NCI-H1105 (cell line): ENCODE results near the gene KCNAB1.
"Not testable (repeated sequence)": the region's sequence is repeated elsewhere in the genome, so short reads cannot be mapped to it uniquely, and the experiment has no call there.

Experiments used
- DNase-seq: peaks from one replicate; lab custom pipeline; 2025; lab: John Stamatoyannopoulos, UW

The KCNAB1 gene

DNA sequence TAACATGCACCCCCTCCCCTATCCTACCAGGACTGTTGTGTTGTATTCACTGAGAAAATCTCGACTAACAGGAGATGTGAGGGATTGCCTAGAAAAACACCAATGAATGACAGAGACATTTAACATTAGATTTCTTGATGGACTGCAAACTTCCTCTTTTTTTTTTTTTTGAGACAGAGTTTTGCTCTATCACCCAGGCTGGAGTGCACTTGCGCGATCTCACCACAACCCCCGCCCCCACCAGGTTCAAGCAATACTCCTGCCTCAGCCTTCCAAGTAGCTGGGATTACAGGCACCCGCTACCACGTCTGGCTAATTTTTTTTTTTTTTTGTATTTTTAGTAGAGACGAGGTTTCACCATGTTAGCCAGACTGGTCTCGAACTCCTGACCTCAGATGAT, 17.0 kb downstream of the KCNAB1 start:
- not testable (repeated sequence) for DNase-seq

DNA sequence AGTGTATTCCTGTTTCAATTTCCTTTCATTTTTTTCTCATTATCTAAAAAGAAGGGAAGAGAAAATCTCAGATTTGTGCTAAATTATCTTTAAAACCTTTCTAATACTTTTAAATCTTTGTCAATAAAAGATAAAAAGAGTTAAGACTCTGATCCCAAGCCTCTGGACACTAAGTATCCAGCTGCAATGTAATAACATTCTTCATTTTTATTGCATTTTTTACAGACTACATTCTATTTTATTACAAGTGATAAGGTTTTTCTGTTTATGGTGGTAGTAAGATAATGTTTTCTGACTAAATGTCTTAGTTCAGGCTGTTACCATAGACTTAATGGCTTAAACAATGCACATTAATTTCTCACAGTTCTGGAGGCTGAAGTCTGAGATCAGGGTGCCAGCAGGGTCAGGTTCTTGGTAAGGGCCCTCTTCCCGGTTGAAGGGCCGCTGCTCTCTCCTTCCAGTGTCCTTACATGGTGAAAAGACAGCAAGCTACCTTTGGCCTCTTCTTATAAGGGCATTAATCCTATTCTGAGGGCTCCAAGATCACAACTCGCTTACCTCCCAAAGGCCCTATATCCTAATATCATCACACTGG, 19.7 kb downstream of the KCNAB1 start:
- no peak for DNase-seq

DNA sequence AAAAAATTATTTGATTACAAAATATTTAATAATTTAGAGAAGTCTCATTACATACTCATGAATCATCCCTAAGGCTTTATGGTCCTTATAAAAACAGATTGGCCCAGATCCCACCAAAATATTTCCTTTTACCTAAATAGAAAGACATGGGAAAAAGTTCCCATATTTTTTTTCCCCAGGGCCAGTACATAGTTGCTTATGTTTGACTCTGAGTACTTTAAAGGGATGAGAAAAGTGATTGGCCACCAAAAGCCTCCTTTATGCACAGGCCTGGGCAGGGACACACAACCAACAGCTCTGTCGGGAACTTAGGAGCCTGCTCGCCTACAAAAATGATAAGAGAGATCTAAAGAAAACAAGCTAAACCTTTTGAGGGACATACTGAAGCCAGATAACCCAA, 22.3 kb downstream of the KCNAB1 start:
- no peak for DNase-seq

DNA sequence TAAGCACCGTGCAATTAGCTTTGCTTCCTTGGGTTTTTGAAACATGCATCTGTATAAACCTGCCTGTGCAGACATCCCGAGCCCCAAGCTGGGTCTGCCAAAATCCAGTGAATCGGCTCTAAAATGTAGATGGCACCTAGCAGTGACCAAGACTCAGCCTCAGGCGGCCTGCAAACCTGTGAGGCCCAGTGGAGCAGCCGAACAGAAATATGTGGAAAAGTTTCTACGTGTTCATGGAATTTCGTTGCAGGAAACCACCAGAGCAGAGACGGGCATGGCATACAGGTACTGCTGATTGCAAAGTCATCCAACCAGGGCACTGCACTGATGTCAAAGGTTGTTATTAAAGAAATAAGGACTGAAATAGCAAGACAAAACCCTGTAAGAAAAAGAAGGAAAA, 22.8 kb downstream of the KCNAB1 start:
- no peak for DNase-seq

DNA sequence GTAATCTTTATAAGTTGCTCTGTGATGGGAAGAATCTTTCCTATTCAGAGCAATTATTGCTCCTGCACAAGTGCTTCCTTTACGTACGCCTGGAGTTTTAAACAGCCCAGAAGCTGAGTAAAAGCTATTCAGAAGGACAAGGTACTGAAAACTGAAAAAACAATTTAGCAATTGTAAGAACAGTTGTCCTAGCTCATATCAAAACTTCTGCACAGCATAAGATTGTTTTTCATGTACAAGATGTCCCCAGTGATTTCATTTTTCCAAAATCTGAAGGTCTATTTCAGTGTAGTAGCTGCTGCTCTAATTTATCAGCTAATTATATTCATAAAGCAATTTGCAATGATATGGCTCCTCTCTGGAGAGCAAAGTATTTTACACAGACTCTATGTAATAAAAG, 23.7 kb downstream of the KCNAB1 start:
- DNase-seq, result no peak

DNA sequence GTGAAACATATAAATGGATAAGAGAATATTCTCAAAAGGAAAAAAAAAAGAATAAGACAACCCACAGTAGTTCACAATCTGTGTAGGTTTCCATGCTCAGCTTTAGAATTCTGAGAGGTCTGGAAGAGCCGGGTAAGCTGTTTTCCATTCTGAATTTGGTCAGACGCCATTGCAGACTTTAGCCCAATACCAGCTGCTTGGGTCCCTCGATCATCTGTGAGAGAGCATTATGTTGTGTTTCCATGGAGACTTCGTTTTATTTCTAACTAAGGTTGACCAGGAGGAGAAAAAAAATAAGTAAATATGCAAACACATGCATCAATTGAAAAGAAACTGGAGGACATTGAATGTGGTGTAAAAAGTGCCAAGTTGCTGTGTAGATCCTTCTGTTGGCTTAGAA, 25.5 kb downstream of the KCNAB1 start:
- no peak for DNase-seq

DNA sequence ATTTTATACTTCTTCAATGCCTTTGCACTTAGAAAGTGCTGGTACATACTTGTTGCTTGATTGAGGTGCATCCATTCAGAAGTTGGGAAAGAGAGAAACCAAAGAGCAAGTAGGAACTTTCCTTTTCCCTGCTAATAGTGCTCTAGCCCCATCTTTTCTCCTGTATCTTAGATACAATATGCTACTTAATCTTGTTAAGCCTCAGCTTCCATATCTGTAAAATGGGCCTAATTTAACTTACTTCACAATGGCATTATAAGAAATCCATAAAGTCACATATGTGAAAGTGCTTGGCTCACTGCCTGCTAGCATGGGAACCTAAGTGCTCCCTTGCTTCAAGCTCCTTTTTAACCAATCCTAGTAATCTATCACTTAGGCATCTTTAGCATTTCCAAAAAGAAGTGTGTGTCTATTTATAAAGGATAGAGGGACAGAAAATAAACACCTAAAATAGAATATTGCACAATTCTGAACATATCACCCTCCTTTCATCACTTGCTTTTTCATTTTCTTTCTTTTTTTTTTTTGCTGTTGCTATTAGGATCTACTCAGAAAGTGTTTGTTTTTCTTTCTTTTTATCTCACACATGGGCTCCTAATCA, 28.1 kb downstream of the KCNAB1 start:
- no peak for DNase-seq

DNA sequence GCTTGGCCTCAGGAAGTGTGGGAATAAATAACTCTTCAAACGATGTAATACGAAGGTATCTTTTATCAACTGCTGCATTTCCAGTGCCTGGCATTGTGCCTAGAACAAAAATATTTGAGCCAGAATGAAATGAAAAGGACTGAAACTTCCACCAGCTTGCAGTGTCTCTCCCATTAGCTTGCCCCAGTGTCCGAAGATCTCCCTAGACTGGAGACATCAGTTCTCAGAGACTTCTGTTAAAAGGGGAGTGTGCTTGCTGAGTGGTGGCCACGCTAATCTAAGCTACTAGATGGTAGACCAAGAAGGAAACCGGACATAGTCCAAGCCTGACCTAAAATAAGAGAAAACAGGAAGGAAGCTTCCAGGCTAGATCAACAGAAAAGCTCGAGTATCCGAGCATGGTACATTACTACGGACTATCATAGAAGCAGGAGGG, 28.6 kb downstream of the KCNAB1 start:
- no peak for DNase-seq

DNA sequence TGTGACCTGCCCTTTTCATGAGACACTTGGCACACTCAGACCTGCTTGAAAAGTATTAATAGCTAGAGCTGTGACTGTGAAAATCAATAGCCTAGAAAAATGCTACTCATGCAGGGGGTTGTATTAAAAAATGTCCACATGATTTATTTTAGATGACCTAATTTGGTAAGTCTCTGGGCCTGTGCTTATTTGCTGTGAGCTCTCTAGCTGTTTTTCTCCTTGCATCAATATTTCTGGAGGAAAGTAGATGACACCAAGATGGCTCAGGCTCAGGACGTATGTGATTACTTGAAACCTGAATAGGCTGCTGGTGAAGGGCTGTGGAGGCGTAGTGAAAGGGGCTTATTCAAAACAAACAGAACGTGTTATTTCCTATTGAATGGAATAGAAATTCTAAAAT, 29.5 kb downstream of the KCNAB1 start:
- no peak for DNase-seq

DNA sequence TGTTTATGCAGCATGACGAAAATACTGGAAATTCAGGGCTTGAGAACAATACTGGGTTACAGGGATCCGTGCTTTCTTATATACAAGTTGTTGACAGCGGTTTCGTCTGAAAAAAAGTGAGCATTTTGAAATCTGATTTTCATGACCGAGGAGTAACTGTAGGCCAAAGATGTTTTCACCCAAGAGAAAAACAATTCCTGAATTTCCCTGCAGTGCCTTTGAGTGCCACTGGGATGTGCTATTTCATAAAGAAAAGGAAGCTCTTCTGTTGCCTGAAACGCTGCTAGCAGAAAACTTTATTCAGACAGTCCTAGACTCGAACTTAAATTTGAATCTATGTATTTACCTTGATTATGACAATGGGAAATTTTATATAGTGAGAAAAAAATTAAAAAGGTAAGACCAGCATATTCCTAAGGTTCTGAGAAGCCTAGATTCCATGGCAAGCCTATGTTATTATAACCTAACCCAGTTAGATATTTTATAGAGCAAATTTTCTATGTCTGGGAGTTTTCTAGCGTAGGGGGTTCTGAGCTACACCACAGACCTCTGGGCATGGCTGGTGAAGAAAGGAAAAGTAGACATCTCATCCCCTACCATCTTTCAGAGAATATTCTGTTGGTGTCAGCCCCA, 30.2 kb downstream of the KCNAB1 start:
- peak; percentile 46 for DNase-seq

DNA sequence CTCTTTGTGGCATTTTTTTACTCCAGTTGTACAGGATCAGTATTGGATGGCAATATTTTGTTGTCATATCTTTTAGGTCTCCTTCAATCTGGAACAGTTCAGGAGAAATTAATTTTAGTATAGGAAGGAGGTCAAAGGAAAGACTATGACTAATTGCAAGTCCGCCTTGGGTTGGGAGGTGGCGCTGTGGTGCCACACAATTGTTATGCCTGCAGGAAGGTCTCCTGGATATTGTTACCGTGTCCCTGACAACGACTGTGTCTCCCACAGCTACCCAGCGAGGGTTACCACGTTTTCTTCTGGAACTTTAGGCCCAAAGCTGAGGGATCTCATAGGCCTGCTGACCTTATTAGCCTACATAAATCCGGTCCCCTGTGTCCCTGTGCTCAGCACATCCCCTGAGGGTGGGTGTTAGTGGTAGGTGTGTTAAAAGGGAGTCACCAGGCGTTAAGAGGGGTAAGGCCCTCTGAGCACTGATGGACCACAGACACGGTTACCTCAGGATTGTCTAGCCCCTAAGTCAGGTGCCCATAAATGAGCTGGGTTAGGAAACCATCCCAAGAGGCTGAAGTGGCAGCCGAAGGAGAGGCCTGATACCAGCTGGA, 31.5 kb downstream of the KCNAB1 start:
- DNase-seq, result peak; percentile 58

DNA sequence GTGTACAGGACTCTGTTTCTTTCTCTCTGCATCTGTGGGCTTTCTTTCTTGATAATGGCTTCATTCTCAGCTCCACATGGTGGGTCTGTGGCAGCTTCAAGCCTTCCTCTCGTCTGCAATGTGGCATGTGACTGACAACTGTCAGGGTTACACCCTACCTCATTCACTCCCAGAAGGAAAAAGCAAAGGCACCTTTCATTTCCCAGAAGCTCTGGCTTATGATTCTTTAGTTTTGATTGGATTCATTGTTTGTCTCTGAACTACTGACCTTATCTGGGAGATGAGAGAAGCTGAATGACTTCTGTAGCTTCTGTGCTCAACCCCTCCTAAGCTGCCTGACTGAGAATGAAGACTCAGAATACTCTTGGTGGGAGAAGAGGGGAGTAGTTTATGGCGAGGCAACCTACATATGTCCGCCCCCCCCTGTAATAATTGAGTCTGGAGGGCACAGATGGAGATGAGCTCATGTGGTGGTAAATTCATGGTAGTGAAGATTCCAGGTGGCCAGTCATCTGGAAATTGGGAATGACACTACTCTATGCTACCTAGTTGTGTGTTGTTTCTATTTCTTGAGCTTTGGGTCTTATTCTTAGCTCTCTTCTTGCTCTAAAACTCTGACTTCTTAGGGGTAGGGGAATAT, 38.4 kb downstream of the KCNAB1 start:
- no peak for DNase-seq

DNA sequence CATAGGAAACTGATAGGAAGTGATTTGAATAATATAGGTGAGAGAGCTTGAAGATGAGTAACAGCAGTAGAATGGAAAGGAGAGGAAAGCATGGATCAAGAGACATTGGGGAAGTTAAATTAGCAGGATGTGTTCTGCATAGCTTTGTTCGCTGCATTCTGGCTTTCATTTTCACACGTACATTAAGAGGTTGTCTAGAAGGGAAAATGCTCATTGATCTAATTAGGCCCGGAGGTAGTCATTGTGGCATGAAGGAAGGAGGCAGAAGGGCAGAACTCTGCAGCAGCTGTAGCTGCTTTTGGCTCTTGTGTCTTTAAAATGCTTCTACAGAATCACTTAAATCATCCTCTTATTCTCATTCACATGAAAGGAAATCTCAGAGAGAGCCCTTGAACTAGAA, 40.3 kb downstream of the KCNAB1 start:
- DNase-seq, result no peak

DNA sequence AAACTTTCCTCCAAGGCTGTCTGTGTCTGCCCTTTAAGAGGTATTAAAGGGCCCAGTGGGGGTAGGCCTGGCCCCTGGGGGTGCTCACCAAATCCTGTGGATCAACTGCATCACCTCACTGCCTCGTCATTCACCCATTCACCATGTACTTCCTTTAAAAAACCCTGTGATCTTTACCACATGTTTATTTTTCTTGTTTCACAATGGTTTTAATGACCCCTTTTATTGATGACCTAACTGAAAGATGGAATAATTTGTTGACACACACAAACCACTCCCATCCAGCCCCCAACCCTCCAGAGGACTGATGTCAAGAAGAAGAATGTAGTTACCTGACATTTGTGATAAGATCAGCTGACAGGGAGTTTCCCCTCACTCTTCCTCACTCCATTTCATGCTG, 40.8 kb downstream of the KCNAB1 start:
- DNase-seq, result no peak

DNA sequence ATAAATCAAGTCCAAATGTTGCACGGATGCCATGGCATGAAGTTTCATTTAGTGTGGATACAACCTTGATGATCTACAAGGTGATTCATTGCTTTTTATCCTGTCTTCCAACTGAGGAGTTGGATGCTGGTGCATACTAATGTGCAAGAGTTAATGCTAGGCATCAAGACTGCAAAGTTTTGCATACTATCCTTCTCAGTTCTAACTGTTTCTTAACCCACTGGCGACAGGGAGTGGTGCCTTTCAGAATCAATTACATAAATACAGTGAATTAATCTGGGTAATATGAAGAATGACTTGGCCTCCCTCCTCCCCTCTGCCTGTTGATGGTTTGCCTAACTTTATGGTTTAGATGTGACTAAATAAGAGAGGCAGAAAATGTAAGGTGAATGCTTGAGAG, 43.5 kb downstream of the KCNAB1 start:
- no peak for DNase-seq

DNA sequence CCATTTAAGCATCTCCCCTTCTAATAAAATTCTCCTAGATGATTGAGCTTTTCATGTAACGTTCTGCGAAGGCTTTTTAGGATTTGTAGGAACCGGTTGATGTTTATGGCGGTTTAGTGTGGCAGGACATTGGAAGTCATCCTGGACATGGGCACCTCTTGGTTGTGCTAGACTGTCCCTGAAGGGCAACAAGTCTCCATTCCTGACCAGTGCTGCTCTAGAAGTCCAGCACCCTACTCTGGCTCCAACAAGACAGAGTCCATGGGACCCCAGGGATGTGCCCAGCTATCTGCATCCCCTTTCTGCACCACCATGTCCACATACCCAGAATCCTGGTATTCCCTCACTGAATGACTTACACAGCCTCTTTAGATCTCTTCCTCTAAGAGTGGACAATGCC, 46.4 kb downstream of the KCNAB1 start:
- DNase-seq, result no peak

DNA sequence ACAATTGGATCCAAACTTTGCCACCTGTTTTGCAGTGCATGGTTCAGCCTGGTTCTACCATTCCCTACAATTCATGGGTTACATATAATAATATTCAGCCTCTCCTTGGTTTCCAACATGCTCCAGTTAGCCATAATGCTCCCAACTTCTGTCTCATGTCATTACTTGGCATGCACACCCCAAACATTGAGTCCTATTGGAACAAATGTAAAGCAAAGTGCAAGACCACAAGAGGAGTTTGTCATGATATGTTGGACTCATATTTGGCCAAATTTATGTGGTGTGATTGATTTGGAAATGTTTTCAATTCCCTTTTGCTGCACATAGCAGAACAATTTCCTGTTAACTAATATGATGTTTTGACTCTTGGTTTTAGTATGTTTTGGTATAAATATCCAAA, 50.2 kb downstream of the KCNAB1 start:
- DNase-seq, result no peak

DNA sequence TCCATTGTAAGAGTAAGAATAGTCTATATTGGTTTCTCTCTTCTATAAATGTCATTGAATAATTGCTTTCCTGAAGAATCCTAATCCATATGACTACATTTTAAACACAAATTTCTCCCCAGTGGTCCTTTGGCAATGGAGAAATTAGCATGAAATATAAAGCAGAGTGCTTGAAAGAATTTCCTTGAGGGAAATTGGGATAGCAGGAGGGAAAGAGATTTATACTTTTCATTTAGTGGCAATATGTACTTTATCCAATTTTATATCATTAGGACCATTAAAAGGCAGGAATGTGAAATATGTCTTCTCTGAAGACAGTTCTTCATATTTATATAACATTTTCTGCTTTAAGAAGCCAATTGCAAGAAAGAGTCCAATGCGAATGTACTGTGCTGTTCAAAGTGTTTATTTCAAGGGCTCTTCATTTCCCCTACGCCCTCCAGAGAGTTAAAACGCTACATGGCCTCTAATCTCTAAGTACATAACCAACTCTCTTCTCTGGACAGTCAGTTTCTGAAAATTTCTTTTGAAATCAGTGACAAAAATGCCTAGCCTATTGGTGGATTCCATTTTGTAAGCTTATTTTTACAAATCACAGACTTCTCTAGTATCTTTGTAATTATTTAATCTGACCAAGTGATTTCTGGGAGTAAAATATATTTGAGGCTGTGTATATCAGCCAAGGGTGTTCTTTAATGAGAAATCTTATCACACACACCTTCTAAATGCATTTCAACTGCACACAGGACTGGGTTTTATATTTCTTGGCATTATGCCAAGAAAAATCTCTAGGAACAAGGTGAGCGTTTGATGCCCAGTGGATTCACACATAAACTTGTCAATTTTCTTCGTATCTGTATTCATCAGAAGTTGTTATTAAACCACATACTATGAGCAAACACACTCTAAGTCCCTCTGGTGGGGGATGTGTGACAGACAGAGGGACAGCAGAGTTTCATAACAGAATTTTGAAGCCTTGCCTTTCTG, 51.2 kb downstream of the KCNAB1 start:
- peak; percentile 56 for DNase-seq

DNA sequence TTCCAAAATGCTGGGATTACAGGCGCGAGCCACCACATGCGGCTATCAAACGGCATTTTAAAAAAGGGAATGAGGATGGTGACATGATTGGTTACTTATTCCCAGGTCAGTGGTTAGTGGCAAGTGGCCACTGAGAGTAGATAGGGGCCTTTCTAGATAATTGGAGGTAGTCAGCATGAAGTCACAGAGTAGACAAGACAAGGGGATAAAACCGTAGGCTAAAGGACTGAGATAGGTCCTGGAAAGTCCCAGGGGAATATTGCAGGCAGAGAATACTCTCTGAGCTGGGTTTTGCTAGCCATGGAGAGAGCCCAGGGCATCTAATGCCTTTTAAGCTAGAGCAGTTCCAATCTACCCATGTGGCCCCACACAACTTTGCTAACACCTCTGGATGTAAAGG, 52.2 kb downstream of the KCNAB1 start:
- DNase-seq, result no peak

DNA sequence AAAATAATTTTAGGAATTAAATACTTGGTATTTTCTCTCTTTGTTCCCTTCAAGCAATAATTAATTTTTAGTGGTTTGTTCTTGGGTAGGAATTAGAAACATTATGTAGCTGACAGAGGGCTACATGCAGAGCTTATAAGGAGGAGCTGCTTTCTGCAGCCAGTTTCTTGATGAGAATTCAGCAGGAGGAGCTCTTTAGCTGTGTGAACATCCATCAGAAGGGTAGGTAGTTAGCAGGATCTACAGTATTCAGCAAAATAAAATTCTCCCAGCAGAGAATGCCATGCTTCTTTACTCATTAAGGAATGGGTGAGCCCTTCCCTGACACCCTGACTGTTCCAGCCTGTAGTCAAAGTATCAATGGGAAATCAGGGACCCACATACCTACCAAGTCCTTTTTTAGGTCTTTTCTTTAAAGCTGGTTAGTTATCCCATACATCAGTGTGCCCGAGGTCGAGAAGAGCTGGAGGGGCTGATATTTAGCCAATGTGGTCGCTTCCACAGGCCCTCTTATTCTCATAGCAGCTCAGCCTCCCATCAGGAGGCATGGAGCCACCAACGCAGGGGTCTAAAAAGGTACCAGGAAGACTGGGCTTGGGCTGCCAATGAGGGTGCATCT, 54.0 kb downstream of the KCNAB1 start:
- no peak for DNase-seq

DNA sequence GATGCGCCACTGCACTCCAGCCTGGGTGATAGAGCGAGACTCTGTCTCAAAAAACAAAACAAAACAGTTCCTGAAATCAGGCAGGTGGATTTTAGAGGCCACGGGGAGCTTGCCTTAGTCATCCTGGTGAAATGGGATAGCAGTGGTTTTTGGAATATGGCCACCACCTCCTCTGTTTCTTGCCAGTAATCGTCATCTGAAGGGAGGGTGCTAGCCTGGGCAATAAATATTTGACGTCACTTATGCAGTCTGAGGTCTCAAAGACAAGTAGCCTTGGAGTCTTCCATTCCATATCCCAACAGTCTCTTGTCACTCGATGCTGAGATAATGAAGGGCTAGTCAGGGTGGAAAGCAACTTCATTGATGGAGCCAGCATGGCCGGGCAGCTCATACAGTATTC, 55.2 kb downstream of the KCNAB1 start:
- no peak for DNase-seq
